ENCODE measurements around the gene NOP16.

The NOP16 gene

GRCh38 chr5:176391479-176391878 lies 3.1 kb upstream of the NOP16 start:
- in situ Hi-C loops (cut with MboI; ENCODE audit: low pct_unique_long_range_greater_than_20kb, low sequenced_read_pairs) = no loop called here
- no peak for DNase-seq

- DNase-seq = no peak
- in situ Hi-C loops (cut with MboI; ENCODE audit: low pct_unique_long_range_greater_than_20kb, low sequenced_read_pairs) = no loop called here
Measured at GRCh38 chr5:176389135-176390123, 1.0 kb upstream of the NOP16 start.

- in situ Hi-C loops (cut with MboI; ENCODE audit: low pct_unique_long_range_greater_than_20kb, low sequenced_read_pairs) = no loop called here
- DNase-seq = no peak
Measured at GRCh38 chr5:176388003-176388443, 375 bp downstream of the NOP16 start.

- no peak for DNase-seq
- in situ Hi-C loops (cut with MboI; ENCODE audit: low pct_unique_long_range_greater_than_20kb, low sequenced_read_pairs) = no loop called here
Measured at GRCh38 chr5:176387384-176387925, 943 bp downstream of the NOP16 start.

- in situ Hi-C loops (cut with MboI; ENCODE audit: low pct_unique_long_range_greater_than_20kb, low sequenced_read_pairs) = no loop called here
- DNase-seq = no peak
Measured at GRCh38 chr5:176386491-176386890, 1.9 kb downstream of the NOP16 start.

GRCh38 chr5:176384991-176385390 lies 3.4 kb downstream of the NOP16 start:
- DNase-seq = no peak
- in situ Hi-C loops (cut with MboI; ENCODE audit: low pct_unique_long_range_greater_than_20kb, low sequenced_read_pairs) = no loop called here

GRCh38 chr5:176384366-176384930 lies 4.0 kb downstream of the NOP16 start:
- in situ Hi-C loops (cut with MboI; ENCODE audit: low pct_unique_long_range_greater_than_20kb, low sequenced_read_pairs) = no loop called here
- no peak for DNase-seq

GRCh38 chr5:176383961-176384360 lies 4.4 kb downstream of the NOP16 start:
- DNase-seq = no peak
- in situ Hi-C loops (cut with MboI; ENCODE audit: low pct_unique_long_range_greater_than_20kb, low sequenced_read_pairs) = no loop called here

- DNase-seq = no peak
- in situ Hi-C loops (cut with MboI; ENCODE audit: low pct_unique_long_range_greater_than_20kb, low sequenced_read_pairs) = no loop called here
Measured at GRCh38 chr5:176383248-176383905, 5.0 kb downstream of the NOP16 start.

GRCh38 chr5:176382721-176383120 lies 5.7 kb downstream of the NOP16 start:
- in situ Hi-C loops (cut with MboI; ENCODE audit: low pct_unique_long_range_greater_than_20kb, low sequenced_read_pairs) = no loop called here
- no peak for DNase-seq

GRCh38 chr5:176381979-176382378 lies 6.4 kb downstream of the NOP16 start:
- in situ Hi-C loops (cut with MboI; ENCODE audit: low pct_unique_long_range_greater_than_20kb, low sequenced_read_pairs) = no loop called here
- no peak for DNase-seq

GRCh38 chr5:176381423-176381822 lies 7.0 kb downstream of the NOP16 start:
- DNase-seq = no peak
- in situ Hi-C loops (cut with MboI; ENCODE audit: low pct_unique_long_range_greater_than_20kb, low sequenced_read_pairs) = no loop called here

- in situ Hi-C loops (cut with MboI; ENCODE audit: low pct_unique_long_range_greater_than_20kb, low sequenced_read_pairs) = no loop called here
Measured at GRCh38 chr5:176379881-176380280, 8.5 kb downstream of the NOP16 start.

GRCh38 chr5:176373100-176373818 lies 15.1 kb downstream of the NOP16 start:
- in situ Hi-C loops (cut with MboI; ENCODE audit: low pct_unique_long_range_greater_than_20kb, low sequenced_read_pairs) = no loop called here
- peak; percentile 28 for DNase-seq

More at GRCh38 chr5:176379881-176380280, 8.5 kb downstream of the NOP16 start:
- peak; percentile 55 for DNase-seq

GRCh38 chr5:176371621-176372539 lies 16.5 kb downstream of the NOP16 start:
- in situ Hi-C loops (cut with MboI; ENCODE audit: low pct_unique_long_range_greater_than_20kb, low sequenced_read_pairs) = no loop called here
- no peak for DNase-seq

- no peak for DNase-seq
Measured at GRCh38 chr5:176369934-176370711, 18.3 kb downstream of the NOP16 start.

GRCh38 chr5:176368726-176369125 lies 19.7 kb downstream of the NOP16 start:
- in situ Hi-C loops (cut with MboI; ENCODE audit: low pct_unique_long_range_greater_than_20kb, low sequenced_read_pairs) = no loop called here
- no peak for DNase-seq

More at GRCh38 chr5:176369934-176370711, 18.3 kb downstream of the NOP16 start:
- in situ Hi-C loops (cut with MboI; ENCODE audit: low pct_unique_long_range_greater_than_20kb, low sequenced_read_pairs) = no loop called here

All from KBM-7 (cell line).